GM23338 (cell line): ENCODE results near the gene FAM43A. TPM values are rescaled to one million over a fixed set of nuclear protein-coding genes. Genes with fewer than 3 reads are reported as not detected.

Source experiments
- ATAC-seq: fragments of 200-7000 bp; cut with Tn5 transposase; 3 replicates; pipeline ENCODE4 v1.9.1; 2020
- DNase-seq: peaks from one replicate; pipeline ENCODE4 v3.0.0-alpha.2; 2015; ENCODE audit warnings: low spot score
- H2AFZ ChIP-seq: fragments of 200-600 bp; sonication (generic); 2 replicates; pipeline ENCODE4 v1.8.0; 2016; ENCODE audit warnings: antibody characterized with exemption, mild to moderate bottlenecking, moderate library complexity
- H3F3A ChIP-seq: fragments of 200-600 bp; sonication (generic); replicated peaks from 2 replicates; pipeline ENCODE4 v1.8.0; 2017; ENCODE audit warnings: antibody characterized with exemption, mixed run types, low read depth
- H3K27ac ChIP-seq: fragments of 200-600 bp; sonication (generic); 2 replicates; pipeline ENCODE4 v1.6.1; 2016; ENCODE audit warnings: low read depth
- H3K27me3 ChIP-seq: fragments of 200-600 bp; sonication (generic); 2 replicates; pipeline ENCODE4 v1.8.0; 2016; ENCODE audit warnings: mild to moderate bottlenecking, mixed run types, moderate library complexity; ENCODE audit not compliant: insufficient read depth
- H3K36me3 ChIP-seq: fragments of 200-600 bp; sonication (generic); 2 replicates; pipeline ENCODE4 v1.8.0; 2016; ENCODE audit warnings: mild to moderate bottlenecking; ENCODE audit not compliant: insufficient read depth
- H3K4me1 ChIP-seq: fragments of 200-600 bp; sonication (generic); 2 replicates; pipeline ENCODE4 v1.8.0; 2016; ENCODE audit warnings: mild to moderate bottlenecking, moderate library complexity; ENCODE audit not compliant: insufficient read depth
- H3K4me2 ChIP-seq: fragments of 200-600 bp; sonication (generic); 2 replicates; pipeline ENCODE4 v1.7.1; 2017; ENCODE audit warnings: mixed run types
- H3K4me3 ChIP-seq: fragments of 200-600 bp; sonication (generic); 2 replicates; pipeline ENCODE4 v1.6.1; 2016; ENCODE audit warnings: mixed run types
- H3K79me2 ChIP-seq: fragments of 200-600 bp; sonication (generic); replicated peaks from 2 replicates; pipeline ENCODE4 v1.8.0; 2017; ENCODE audit warnings: mild to moderate bottlenecking; ENCODE audit not compliant: insufficient read depth
- H3K9me2 ChIP-seq: fragments of 200-600 bp; sonication (generic); 2 replicates; pipeline ENCODE4 v1.8.0; 2017; ENCODE audit not compliant: insufficient read depth
- H4K20me1 ChIP-seq: fragments of 200-600 bp; sonication (generic); replicated peaks from 2 replicates; pipeline ENCODE4 v1.8.0; 2017; ENCODE audit warnings: mild to moderate bottlenecking; ENCODE audit not compliant: insufficient read depth
- H3K27ac Mint-ChIP-seq: 2 replicates; pipeline ENCODE4 v1.8.0; 2020; ENCODE audit warnings: inconsistent platforms, mild to moderate bottlenecking, moderate library complexity, mixed read lengths
- H3K27me3 Mint-ChIP-seq: 3 replicates; pipeline ENCODE4 v1.8.0; 2022; ENCODE audit warnings: low read depth, mild to moderate bottlenecking, moderate library complexity, mixed read lengths, inconsistent platforms; ENCODE audit not compliant: insufficient read depth, poor library complexity
- H3K36me3 Mint-ChIP-seq: 3 replicates; pipeline ENCODE4 v1.8.0; 2021; ENCODE audit warnings: low read depth, mild to moderate bottlenecking, inconsistent platforms, moderate library complexity, mixed read lengths
- H3K4me1 Mint-ChIP-seq: 3 replicates; pipeline ENCODE4 v1.8.0; 2020; ENCODE audit warnings: mild to moderate bottlenecking, inconsistent platforms, mixed read lengths
- H3K4me3 Mint-ChIP-seq: 3 replicates; pipeline ENCODE4 v1.8.0; 2021; ENCODE audit warnings: moderate library complexity, mild to moderate bottlenecking, inconsistent platforms, mixed read lengths
- H3K9me3 Mint-ChIP-seq: 3 replicates; pipeline ENCODE4 v1.8.0; 2020; ENCODE audit warnings: moderate library complexity, mild to moderate bottlenecking, inconsistent platforms, mixed read lengths
- CREB1 ChIP-seq: fragments of 250-450 bp; sonication (Bioruptor Pico); IDR thresholded peaks from 2 replicates; pipeline ENCODE4 v1.5.0; 2020; ENCODE audit warnings: low read depth, mild to moderate bottlenecking, moderate library complexity
- EZH2 ChIP-seq: fragments of 200-600 bp; sonication (generic); IDR thresholded peaks from one replicate; pipeline ENCODE4 v1.8.0; 2017; ENCODE audit warnings: antibody characterized with exemption, mild to moderate bottlenecking, low read depth; ENCODE audit not compliant: unreplicated experiment
- EZH2phosphoT487 ChIP-seq: fragments of 200-600 bp; sonication (generic); IDR thresholded peaks from one replicate; pipeline ENCODE4 v1.8.1; 2018; ENCODE audit warnings: antibody characterized with exemption; ENCODE audit not compliant: unreplicated experiment
- JUNB ChIP-seq: IDR thresholded peaks from one replicate; pipeline ENCODE4 v1.6.1; 2016; ENCODE audit warnings: antibody characterized with exemption; ENCODE audit not compliant: unreplicated experiment
- NANOG ChIP-seq: IDR thresholded peaks from 2 replicates; pipeline ENCODE4 v1.6.1; 2016; ENCODE audit warnings: antibody characterized with exemption, borderline replicate concordance
- POLR2AphosphoS5 ChIP-seq: IDR thresholded peaks from 2 replicates; pipeline ENCODE4 v1.6.1; 2016; ENCODE audit warnings: antibody characterized with exemption, low read depth
- STAT1 ChIP-seq: IDR thresholded peaks from one replicate; pipeline ENCODE4 v1.6.1; 2016; ENCODE audit warnings: antibody characterized with exemption; ENCODE audit not compliant: unreplicated experiment
- ZNF114 ChIP-seq: fragments of 250-450 bp; sonication (Bioruptor Pico); IDR thresholded peaks from 2 replicates; pipeline ENCODE4 v1.5.0; 2020; ENCODE audit warnings: mild to moderate bottlenecking, moderate library complexity
- ZNF331 ChIP-seq: fragments of 250-450 bp; sonication (Bioruptor Pico); IDR thresholded peaks from 2 replicates; pipeline ENCODE4 v1.5.0; 2020; ENCODE audit warnings: low read depth, mild to moderate bottlenecking, moderate library complexity
- polyA plus RNA-seq: library from polyadenylated mRNA; unstranded; fragments of >200 nt; fragmentation: Nextera tagmentation; extraction: Ambion mirVana; gene quantifications from 2 replicates; pipeline ENCODE4 v1.2.1, GENCODE V29; 2016
- total RNA-seq: library from RNA; depleted of rRNA; stranded (reverse); fragments of >200 nt; shearing (Covaris generic); gene quantifications from 2 replicates; pipeline ENCODE4 v1.2.3, GENCODE V29; 2014
- TF ChIP-seq, protein P1 (sequence below): IDR thresholded peaks from one replicate; pipeline ENCODE4 v1.6.1; 2018; ENCODE audit warnings: antibody characterized with exemption; ENCODE audit not compliant: unreplicated experiment
- TF ChIP-seq, protein P2 (sequence below): fragments of 250-450 bp; sonication (Bioruptor Pico); IDR thresholded peaks from 2 replicates; pipeline ENCODE4 v1.5.0; 2020; ENCODE audit warnings: mild to moderate bottlenecking, moderate library complexity
- TF ChIP-seq, protein P3 (sequence below), 2 experiments: fragments of 200-600 bp in 1 of 2; sonication (generic) in 1 of 2; conservative IDR thresholded peaks; 2 replicates each; pipeline versions ENCODE4 v1.5.1 to v1.6.1; 2016 to 2017; ENCODE audit warnings: antibody characterized with exemption in 2 of 2, low read depth in 2 of 2, mild to moderate bottlenecking in 2 of 2, moderate library complexity in 1 of 2
- TF ChIP-seq, protein P4 (sequence below): IDR thresholded peaks from 2 replicates; pipeline ENCODE4 v1.6.1; 2016; ENCODE audit warnings: antibody characterized with exemption

FAM43A gene
- total and polyA plus RNA-seq, 2 experiments from 2014 or later: 2.4 to 6.4 TPM

DNA sequence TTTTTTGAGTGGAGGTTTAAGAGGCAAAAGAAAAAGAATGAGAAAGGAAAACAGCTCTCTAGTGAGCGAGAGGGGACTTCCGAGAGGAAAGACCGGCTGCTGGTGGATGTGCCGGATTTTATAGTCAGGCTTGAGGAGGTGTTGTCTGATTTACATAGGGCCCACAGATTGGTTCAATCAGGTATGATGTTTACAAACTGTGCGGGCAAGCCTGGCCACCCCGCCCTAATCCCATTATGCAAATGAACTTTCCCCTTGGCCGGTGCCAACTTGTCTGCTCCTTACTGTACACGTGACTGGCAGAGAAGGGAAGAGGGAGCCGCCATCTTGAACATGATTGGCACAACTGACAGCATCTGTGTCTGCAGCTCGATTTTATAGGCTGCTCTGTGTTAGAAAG lies 44.7 kb downstream of the FAM43A start:
- peak; percentile 34 for DNase-seq
- H3K27me3 Mint-ChIP-seq: peaks cover 7% of the 10 kb centered on the region
- ATAC-seq: peak; percentile 80
- Histone ChIP-seq H3K36me3 (no peaks in the 10 kb centered on the region), H3K4me2 (no peak overlapping the region), H3K4me1 (peaks cover 13% of the 10 kb centered on the region; the same call in 1 of the 2 replicates), H2AFZ (peak overlapping the region; percentile 82; the same call in 1 of the 2 replicates), H3K27ac (no peak overlapping the region), H3K4me3 (no peak overlapping the region), H3K27me3 (no peaks in the 10 kb centered on the region), H3K9me2 (no peaks in the 10 kb centered on the region), H3K79me2 (no peaks in the 10 kb centered on the region), H3F3A (no peaks in the 10 kb centered on the region), H4K20me1 (no peaks in the 10 kb centered on the region)
- H3K27ac Mint-ChIP-seq: no peak overlapping the region
- H3K4me3 Mint-ChIP-seq: no peak overlapping the region
- peaks cover 22% of the 10 kb centered on the region for H3K4me1 Mint-ChIP-seq
- no peak for TF ChIP-seq STAT1
- TF ChIP-seq CREB1 (CRISPR knock-in tag): no peak
- TF ChIP-seq, protein P1, sequence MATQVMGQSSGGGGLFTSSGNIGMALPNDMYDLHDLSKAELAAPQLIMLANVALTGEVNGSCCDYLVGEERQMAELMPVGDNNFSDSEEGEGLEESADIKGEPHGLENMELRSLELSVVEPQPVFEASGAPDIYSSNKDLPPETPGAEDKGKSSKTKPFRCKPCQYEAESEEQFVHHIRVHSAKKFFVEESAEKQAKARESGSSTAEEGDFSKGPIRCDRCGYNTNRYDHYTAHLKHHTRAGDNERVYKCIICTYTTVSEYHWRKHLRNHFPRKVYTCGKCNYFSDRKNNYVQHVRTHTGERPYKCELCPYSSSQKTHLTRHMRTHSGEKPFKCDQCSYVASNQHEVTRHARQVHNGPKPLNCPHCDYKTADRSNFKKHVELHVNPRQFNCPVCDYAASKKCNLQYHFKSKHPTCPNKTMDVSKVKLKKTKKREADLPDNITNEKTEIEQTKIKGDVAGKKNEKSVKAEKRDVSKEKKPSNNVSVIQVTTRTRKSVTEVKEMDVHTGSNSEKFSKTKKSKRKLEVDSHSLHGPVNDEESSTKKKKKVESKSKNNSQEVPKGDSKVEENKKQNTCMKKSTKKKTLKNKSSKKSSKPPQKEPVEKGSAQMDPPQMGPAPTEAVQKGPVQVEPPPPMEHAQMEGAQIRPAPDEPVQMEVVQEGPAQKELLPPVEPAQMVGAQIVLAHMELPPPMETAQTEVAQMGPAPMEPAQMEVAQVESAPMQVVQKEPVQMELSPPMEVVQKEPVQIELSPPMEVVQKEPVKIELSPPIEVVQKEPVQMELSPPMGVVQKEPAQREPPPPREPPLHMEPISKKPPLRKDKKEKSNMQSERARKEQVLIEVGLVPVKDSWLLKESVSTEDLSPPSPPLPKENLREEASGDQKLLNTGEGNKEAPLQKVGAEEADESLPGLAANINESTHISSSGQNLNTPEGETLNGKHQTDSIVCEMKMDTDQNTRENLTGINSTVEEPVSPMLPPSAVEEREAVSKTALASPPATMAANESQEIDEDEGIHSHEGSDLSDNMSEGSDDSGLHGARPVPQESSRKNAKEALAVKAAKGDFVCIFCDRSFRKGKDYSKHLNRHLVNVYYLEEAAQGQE: no peak
- TF ChIP-seq NANOG: no peak
- no peak for TF ChIP-seq ZNF114 (CRISPR knock-in tag)
- TF ChIP-seq, protein P2, sequence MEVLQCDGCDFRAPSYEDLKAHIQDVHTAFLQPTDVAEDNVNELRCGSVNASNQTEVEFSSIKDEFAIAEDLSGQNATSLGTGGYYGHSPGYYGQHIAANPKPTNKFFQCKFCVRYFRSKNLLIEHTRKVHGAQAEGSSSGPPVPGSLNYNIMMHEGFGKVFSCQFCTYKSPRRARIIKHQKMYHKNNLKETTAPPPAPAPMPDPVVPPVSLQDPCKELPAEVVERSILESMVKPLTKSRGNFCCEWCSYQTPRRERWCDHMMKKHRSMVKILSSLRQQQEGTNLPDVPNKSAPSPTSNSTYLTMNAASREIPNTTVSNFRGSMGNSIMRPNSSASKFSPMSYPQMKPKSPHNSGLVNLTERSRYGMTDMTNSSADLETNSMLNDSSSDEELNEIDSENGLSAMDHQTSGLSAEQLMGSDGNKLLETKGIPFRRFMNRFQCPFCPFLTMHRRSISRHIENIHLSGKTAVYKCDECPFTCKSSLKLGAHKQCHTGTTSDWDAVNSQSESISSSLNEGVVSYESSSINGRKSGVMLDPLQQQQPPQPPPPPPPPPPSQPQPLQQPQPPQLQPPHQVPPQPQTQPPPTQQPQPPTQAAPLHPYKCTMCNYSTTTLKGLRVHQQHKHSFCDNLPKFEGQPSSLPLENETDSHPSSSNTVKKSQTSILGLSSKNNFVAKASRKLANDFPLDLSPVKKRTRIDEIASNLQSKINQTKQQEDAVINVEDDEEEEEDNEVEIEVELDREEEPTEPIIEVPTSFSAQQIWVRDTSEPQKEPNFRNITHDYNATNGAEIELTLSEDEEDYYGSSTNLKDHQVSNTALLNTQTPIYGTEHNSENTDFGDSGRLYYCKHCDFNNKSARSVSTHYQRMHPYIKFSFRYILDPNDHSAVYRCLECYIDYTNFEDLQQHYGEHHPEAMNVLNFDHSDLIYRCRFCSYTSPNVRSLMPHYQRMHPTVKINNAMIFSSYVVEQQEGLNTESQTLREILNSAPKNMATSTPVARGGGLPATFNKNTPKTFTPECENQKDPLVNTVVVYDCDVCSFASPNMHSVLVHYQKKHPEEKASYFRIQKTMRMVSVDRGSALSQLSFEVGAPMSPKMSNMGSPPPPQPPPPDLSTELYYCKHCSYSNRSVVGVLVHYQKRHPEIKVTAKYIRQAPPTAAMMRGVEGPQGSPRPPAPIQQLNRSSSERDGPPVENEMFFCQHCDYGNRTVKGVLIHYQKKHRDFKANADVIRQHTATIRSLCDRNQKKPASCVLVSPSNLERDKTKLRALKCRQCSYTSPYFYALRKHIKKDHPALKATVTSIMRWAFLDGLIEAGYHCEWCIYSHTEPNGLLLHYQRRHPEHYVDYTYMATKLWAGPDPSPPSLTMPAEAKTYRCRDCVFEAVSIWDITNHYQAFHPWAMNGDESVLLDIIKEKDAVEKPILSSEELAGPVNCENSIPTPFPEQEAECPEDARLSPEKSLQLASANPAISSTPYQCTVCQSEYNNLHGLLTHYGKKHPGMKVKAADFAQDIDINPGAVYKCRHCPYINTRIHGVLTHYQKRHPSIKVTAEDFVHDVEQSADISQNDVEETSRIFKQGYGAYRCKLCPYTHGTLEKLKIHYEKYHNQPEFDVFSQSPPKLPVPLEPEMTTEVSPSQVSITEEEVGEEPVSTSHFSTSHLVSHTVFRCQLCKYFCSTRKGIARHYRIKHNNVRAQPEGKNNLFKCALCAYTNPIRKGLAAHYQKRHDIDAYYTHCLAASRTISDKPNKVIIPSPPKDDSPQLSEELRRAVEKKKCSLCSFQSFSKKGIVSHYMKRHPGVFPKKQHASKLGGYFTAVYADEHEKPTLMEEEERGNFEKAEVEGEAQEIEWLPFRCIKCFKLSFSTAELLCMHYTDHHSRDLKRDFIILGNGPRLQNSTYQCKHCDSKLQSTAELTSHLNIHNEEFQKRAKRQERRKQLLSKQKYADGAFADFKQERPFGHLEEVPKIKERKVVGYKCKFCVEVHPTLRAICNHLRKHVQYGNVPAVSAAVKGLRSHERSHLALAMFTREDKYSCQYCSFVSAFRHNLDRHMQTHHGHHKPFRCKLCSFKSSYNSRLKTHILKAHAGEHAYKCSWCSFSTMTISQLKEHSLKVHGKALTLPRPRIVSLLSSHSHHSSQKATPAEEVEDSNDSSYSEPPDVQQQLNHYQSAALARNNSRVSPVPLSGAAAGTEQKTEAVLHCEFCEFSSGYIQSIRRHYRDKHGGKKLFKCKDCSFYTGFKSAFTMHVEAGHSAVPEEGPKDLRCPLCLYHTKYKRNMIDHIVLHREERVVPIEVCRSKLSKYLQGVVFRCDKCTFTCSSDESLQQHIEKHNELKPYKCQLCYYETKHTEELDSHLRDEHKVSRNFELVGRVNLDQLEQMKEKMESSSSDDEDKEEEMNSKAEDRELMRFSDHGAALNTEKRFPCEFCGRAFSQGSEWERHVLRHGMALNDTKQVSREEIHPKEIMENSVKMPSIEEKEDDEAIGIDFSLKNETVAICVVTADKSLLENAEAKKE (CRISPR knock-in tag): no peak
- TF ChIP-seq, protein P3, sequence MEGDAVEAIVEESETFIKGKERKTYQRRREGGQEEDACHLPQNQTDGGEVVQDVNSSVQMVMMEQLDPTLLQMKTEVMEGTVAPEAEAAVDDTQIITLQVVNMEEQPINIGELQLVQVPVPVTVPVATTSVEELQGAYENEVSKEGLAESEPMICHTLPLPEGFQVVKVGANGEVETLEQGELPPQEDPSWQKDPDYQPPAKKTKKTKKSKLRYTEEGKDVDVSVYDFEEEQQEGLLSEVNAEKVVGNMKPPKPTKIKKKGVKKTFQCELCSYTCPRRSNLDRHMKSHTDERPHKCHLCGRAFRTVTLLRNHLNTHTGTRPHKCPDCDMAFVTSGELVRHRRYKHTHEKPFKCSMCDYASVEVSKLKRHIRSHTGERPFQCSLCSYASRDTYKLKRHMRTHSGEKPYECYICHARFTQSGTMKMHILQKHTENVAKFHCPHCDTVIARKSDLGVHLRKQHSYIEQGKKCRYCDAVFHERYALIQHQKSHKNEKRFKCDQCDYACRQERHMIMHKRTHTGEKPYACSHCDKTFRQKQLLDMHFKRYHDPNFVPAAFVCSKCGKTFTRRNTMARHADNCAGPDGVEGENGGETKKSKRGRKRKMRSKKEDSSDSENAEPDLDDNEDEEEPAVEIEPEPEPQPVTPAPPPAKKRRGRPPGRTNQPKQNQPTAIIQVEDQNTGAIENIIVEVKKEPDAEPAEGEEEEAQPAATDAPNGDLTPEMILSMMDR (conservative IDR thresholded peaks at IDR 0.05; ENCODE audit: low read depth in 2 of 2): no peak
- no peak for TF ChIP-seq POLR2AphosphoS5
- no peak for TF ChIP-seq EZH2phosphoT487
- no peak for TF ChIP-seq JUNB
- no peak for TF ChIP-seq EZH2
- TF ChIP-seq ZNF331 (CRISPR knock-in tag): no peak
- TF ChIP-seq, protein P4, sequence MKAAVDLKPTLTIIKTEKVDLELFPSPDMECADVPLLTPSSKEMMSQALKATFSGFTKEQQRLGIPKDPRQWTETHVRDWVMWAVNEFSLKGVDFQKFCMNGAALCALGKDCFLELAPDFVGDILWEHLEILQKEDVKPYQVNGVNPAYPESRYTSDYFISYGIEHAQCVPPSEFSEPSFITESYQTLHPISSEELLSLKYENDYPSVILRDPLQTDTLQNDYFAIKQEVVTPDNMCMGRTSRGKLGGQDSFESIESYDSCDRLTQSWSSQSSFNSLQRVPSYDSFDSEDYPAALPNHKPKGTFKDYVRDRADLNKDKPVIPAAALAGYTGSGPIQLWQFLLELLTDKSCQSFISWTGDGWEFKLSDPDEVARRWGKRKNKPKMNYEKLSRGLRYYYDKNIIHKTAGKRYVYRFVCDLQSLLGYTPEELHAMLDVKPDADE: no peak
- H3K9me3 Mint-ChIP-seq: peaks cover 2% of the 10 kb centered on the region; the same call in 2 of the 3 replicates
- H3K36me3 Mint-ChIP-seq: no peaks in the 10 kb centered on the region
